Parathyroid adenoma (tissue), 2 donors: ENCODE results near the gene ENTHD1.

Experiments used
- H2AFZ ChIP-seq: fragments of 300-600 bp; sonication (generic); one replicate; pipeline ENCODE4 v1.7.0; 2017; ENCODE audit warnings: antibody characterized with exemption, mild to moderate bottlenecking
- H3K27ac ChIP-seq: fragments of 300-600 bp; sonication (generic); one replicate; pipeline ENCODE4 v1.7.0; 2017
- H3K27me3 ChIP-seq: fragments of 300-600 bp; sonication (generic); one replicate; pipeline ENCODE4 v1.7.0; 2017; ENCODE audit warnings: low read length; ENCODE audit not compliant: control insufficient read depth, insufficient read depth
- H3K36me3 ChIP-seq: fragments of 300-600 bp; sonication (generic); one replicate; pipeline ENCODE4 v1.7.0; 2017; ENCODE audit warnings: low read length; ENCODE audit not compliant: control insufficient read depth, insufficient read depth
- H3K4me1 ChIP-seq: fragments of 300-600 bp; sonication (generic); one replicate; pipeline ENCODE4 v1.7.0; 2017; ENCODE audit warnings: control low read depth
- H3K4me2 ChIP-seq: fragments of 300-600 bp; sonication (generic); one replicate; pipeline ENCODE4 v1.7.0; 2017; ENCODE audit warnings: low read length
- H3K4me3 ChIP-seq: fragments of 300-600 bp; sonication (generic); one replicate; pipeline ENCODE4 v1.7.0; 2017; ENCODE audit warnings: low read depth, low read length
- H3K79me2 ChIP-seq: fragments of 300-600 bp; sonication (generic); one replicate; pipeline ENCODE4 v1.7.0; 2017; ENCODE audit warnings: control low read depth
- H3K9ac ChIP-seq: fragments of 300-600 bp; sonication (generic); one replicate; pipeline ENCODE4 v1.7.0; 2017; ENCODE audit warnings: mild to moderate bottlenecking
- H3K9me3 ChIP-seq: fragments of 300-600 bp; sonication (generic); one replicate; pipeline ENCODE4 v1.7.0; 2017; ENCODE audit warnings: low read length; ENCODE audit not compliant: control insufficient read depth
- CTCF ChIP-seq: fragments of 300-600 bp; sonication (generic); IDR thresholded peaks from one replicate; pipeline ENCODE4 v1.7.0; 2017; ENCODE audit warnings: antibody characterized with exemption, mild to moderate bottlenecking
- donor health status: primary hyperparathyroidism.

Gene ENTHD1

GRCh38 chr22:39806109-39806508 lies 87.5 kb downstream of the ENTHD1 start:
- H3K27me3 ChIP-seq = no peaks in the 10 kb centered on the region
- H3K79me2 ChIP-seq = no peaks in the 10 kb centered on the region
- H3K36me3 ChIP-seq = no peaks in the 10 kb centered on the region
- no peaks in the 10 kb centered on the region for H3K9me3 ChIP-seq
- no peak for TF ChIP-seq CTCF
- H3K9ac ChIP-seq = no peak overlapping the region
- no peak overlapping the region for H3K4me2 ChIP-seq
- no peak overlapping the region for H3K4me3 ChIP-seq
- no peaks in the 10 kb centered on the region for H3K4me1 ChIP-seq
- H3K27ac ChIP-seq = no peak overlapping the region
- H2AFZ ChIP-seq = no peak overlapping the region

- no peak overlapping the region for H3K4me3 ChIP-seq
- H3K4me2 ChIP-seq = no peak overlapping the region
- H3K9ac ChIP-seq = no peak overlapping the region
- H3K79me2 ChIP-seq = no peaks in the 10 kb centered on the region
- H3K9me3 ChIP-seq = no peaks in the 10 kb centered on the region
- no peak for TF ChIP-seq CTCF
- H2AFZ ChIP-seq = no peak overlapping the region
- no peaks in the 10 kb centered on the region for H3K4me1 ChIP-seq
- H3K36me3 ChIP-seq = no peaks in the 10 kb centered on the region
- H3K27me3 ChIP-seq = no peaks in the 10 kb centered on the region
- H3K27ac ChIP-seq = no peak overlapping the region
Observed at GRCh38 chr22:39805117-39805516, 88.4 kb downstream of the ENTHD1 start.

- Histone ChIP-seq H3K9me3 (no peaks in the 10 kb centered on the region), H3K79me2 (no peaks in the 10 kb centered on the region), H3K4me3 (no peak overlapping the region), H2AFZ (no peak overlapping the region), H3K27ac (no peak overlapping the region), H3K4me2 (no peak overlapping the region), H3K9ac (no peak overlapping the region), H3K27me3 (no peaks in the 10 kb centered on the region), H3K36me3 (no peaks in the 10 kb centered on the region), H3K4me1 (no peaks in the 10 kb centered on the region)
- no peak for TF ChIP-seq CTCF
Observed at GRCh38 chr22:39802682-39803081, 90.9 kb downstream of the ENTHD1 start.

- H2AFZ ChIP-seq = no peak overlapping the region
- H3K27ac ChIP-seq = no peak overlapping the region
- no peaks in the 10 kb centered on the region for H3K36me3 ChIP-seq
- H3K27me3 ChIP-seq = no peaks in the 10 kb centered on the region
- H3K4me3 ChIP-seq = no peak overlapping the region
- TF ChIP-seq CTCF = no peak
- H3K9ac ChIP-seq = no peak overlapping the region
- H3K9me3 ChIP-seq = no peaks in the 10 kb centered on the region
- H3K79me2 ChIP-seq = no peaks in the 10 kb centered on the region
- no peak overlapping the region for H3K4me2 ChIP-seq
- no peaks in the 10 kb centered on the region for H3K4me1 ChIP-seq
Observed at GRCh38 chr22:39800790-39801520, 92.6 kb downstream of the ENTHD1 start.

- no peak for TF ChIP-seq CTCF
- H3K4me2 ChIP-seq = no peak overlapping the region
- no peaks in the 10 kb centered on the region for H3K27me3 ChIP-seq
- no peak overlapping the region for H3K9ac ChIP-seq
- no peaks in the 10 kb centered on the region for H3K4me1 ChIP-seq
- H3K27ac ChIP-seq = no peak overlapping the region
- H3K9me3 ChIP-seq = no peaks in the 10 kb centered on the region
- no peak overlapping the region for H2AFZ ChIP-seq
- H3K4me3 ChIP-seq = no peak overlapping the region
- H3K79me2 ChIP-seq = no peaks in the 10 kb centered on the region
- no peaks in the 10 kb centered on the region for H3K36me3 ChIP-seq
Observed at GRCh38 chr22:39797528-39798147, 95.9 kb downstream of the ENTHD1 start.
